Activated naive CD4-positive, alpha-beta T cell (primary cell): ENCODE data around the gene C20orf202.

Experiments used
- DNase-seq, 4 experiments: peaks; one replicate each; lab custom pipeline; 2025; lab: John Stamatoyannopoulos, UW

The C20orf202 gene

DNA sequence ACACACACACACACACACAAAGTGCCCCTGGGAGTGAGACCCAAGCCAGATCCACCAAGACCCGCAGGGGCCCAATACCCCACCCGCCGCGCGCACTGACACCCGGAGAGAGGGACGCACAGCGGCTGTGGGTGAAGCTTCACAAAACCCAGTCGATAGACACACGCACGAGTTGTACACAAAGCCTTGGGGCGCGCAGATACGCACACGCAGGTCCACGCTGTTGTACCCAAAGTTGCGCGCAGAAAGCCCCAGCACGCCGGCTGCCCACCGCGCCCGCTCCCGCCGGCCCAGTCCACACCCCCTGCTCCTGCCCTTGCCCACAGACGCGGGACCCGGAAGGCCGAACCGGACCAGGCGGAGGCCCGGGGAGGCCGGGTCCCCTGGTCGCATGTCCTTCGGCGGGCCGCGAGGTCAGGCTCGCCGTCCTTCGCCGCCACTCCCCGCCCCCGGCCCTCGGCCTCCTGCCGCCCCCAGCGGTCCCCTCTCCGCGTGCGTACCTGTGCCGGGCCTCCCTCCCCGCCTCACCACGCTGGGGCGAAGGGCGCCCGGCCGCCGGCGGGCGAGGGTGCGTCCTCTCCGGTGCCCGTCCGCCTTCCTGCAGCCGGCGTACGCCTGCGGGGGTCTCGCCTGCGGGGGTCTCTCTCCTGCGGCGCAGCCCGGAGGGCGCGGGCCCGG lies 18.5 kb upstream of the C20orf202 start, which contains the start of gene TMEM74B:
TSS of gene TMEM74B (minus strand) at position 344 of the 678 bp plus-strand sequence. CDS start 1,180 bp downstream, outside the sequence.
- no peak for DNase-seq

DNA sequence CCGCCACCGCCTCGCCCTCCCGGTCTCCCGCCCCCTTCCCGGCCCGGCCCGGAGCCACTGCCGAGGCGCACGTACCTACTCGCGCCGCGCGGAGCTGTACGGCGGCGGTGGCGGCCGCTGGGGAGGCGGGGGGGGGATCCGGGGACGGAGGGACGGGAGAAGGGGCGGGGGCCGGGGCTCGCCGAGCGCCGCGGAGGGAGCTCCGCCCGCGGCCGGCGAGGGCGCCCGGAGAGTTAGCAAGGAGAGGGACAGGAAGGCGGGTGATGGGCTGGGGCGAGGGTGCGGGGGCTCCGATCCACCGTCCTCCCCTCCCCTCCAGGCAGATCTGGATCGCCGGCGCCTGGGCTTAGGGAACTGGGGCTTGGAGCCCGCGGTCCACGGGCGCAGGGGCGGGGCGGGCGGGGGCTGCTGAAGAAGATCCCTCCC lies 17.9 kb upstream of the C20orf202 start:
- DNase-seq, result peak in 1 of 4 experiments; percentile 1

DNA sequence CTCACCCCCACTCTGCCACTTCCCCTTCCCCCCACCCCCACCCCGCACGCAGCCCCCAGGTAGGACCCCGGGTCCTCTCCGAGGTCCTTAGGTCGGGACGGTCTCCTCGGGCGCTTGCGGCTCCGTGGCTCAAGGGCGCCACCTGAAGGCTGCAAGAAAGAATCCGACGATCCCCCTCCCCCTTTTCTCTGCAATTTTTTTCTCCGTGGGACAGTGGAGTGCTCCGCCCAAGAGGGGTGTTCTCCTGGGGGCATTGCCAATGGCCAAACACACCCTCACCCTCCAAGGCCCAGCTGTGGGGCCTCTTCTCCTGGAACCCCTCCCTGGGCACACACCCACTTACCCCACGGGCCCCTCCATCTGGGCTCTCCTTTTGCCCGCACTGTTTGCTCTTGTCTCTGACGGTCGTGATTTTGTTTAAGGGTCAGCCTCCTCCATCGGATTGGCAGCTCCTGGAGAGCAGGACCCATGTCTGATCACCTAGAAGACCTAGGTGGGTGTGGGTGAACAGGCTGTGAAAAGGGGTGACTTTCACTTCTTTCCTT lies 17.4 kb upstream of the C20orf202 start:
- DNase-seq, result peak in 2 of 4 experiments; percentile 8 to 17

DNA sequence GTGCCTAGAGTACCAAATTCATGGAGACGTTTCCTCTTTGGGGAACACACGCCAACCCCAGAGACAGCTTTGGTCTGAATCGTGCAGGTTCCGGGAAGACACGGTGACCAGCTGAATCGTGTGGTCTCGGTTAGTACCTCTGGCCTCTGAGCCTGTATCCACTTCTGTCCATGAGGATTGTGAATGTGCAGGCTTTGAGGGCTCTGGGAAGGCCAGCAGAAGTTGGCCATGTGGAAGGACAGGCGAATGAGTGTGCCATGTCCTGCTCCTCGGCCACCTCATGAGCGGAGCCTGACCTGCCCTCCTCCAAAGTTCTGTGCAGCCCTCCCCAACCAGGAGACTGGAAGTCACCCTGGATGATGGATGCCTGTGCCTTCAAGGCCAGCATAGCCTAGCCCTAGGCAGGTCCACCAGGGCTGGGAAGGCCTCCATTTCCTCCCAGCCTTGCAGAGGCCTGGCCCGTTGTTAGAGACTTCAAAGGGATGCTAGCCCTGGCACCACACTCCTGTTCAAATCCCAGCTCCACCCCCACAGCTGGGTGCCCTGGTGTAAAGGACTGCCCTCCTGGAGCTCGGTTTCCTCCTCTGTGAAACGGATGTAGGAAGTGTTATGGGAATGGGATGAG lies 16.8 kb upstream of the C20orf202 start:
- no peak for DNase-seq

DNA sequence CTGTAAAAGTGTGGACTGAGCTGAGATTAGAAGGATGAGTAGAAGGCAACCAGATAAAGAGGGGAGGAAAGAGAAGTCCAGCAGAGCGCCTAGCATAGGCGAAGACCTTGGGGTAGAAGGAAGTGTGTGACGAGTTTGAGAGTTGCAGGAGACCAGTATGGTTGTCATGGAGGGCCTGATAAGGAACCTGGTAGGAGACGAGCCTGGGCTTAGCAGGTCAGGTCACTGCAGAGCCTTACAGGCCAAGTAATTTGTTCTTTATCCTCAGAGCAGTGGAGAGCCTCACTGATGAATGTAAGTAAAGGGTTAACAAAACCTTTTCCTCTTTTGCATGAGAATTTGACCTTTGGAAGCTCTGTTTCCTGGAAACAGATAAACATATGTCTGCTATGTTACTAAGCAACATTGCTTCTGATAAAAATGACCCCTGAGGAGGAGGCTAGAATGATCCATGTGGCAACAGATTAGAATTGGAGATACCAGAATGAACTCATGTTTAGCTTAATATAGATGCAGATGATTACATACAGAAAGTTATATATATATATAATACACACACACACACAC lies 15.6 kb upstream of the C20orf202 start:
- DNase-seq, result no peak

DNA sequence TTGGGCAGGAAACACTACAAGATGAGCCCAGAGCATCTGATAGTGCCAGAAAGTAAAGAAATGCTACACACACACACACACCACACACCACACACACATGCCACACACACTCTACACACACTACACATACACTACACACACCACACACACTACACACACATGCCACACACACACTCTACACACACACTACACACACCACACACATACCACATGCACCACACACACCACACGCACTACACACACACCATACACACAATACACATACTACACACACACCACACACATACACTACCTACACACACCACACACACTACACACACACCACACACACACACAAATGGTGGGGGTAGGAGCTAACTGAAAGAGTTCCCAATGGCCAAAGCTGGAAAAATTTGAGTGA lies 14.9 kb upstream of the C20orf202 start:
- no peak for DNase-seq

DNA sequence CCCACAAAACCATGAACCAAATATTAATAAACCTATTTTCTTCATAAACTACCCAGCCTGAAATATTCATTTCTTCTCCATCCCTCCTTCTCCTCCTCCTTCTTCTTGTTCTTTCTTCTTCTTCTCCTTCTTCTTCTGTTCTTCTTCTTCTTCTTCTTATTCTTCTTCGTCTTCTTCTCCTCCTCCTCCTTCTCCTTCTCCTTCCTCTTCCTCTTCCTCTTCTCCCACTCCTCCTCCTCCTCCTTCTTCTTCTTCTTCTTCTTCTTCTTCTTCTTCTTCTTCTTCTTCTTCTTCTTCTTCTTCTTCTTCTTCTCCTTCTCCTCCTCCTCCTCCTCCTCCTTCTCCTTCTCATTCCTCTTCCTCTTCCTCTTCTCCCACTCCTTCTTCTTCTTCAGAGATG lies 13.4 kb upstream of the C20orf202 start:
- DNase-seq, result no peak

DNA sequence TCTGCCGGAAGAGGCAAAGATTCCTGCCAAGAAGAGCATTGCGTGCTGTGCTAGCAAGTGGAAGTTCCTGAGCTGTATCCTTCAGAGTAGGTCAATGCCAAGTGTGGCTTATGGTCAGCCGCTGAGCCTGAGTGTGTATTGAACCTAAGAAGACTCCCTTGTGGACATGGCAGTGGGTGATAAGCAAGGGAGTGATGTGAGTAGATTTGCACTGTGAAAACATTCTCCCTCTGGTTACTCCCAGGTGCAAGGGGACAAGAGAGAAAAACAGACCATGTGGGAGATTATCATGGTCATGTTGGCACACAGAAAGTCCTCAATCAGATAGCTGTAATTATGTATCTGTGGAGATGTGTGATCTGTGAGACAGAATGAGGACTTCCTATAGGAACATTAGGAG lies 12.4 kb upstream of the C20orf202 start:
- no peak for DNase-seq

DNA sequence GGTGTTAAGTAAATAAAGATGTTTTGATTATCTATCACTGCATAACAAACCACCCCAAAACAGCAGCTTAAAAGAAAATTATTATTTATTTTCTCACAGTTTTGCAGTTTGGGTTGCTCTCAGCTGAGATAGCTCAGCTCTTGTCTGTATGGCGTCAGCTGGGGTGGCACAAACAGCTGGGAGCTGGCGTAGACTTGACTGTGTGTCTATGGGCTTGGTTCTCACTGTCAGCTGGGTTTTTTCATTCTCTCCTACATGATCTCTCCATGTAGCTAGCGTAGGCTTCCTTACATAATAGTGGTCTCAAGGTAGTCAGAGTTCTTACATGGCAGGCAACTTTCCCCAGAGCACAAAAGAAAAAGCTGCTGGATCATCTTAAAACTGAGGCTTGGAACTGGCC lies 12.0 kb upstream of the C20orf202 start:
- DNase-seq, result no peak

DNA sequence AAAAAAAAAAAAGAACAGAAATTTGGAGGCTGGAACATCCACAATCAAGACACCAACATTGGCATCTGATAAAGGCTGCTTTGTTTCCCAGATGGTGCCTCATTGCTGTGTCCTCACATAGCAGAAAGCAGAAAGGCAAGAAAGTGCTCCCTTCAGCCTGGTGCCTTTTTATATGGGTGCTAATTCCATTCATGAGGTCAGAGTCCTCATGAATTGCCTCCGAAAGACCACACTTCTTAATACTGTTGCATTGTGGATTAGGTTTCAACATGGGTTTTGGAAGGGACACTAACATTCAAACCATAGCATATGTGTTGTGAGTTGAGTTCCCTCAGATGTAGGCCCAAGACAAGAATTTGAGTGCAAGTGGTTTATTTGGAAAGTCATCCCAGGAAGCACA lies 8.0 kb upstream of the C20orf202 start:
- DNase-seq, result no peak

DNA sequence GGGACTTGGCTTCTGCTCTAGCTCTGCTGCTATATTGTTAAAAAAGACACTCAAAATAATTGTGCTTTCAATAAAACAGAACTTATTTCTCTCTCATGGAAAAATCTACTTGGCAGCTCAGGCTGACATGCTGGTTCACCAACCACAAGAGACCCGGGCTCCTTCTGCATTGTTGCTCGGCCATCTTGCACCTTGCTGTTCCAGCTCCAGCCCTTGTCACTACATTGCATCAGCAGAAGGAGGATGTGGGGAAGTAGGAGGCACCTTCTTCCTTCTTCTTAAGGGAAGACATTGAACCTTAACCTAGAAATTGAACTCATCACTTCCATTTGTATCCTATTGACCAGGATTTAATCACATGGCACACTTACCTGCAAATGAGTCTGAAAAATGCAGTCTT lies 6.6 kb upstream of the C20orf202 start:
- DNase-seq, result no peak

DNA sequence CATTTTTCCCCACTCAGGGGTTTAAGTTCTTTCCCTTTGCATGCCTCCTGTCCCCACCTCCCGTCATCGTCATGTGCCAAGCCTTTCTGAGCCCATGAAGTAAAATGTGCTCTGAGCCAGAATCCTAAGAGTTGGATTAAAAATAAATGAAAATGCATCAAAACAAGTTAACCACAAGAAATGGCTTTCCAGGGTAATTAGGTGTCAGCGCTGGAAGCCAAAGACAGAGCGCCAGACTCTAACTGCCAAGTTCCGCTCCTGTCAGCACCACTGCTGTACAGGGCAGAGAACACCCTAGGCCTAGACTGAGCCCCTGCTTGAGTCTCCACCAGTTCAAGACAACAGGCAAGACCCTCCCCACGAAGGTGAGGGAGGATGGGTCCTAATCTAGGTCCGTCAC lies 5.5 kb upstream of the C20orf202 start:
- DNase-seq, result no peak

DNA sequence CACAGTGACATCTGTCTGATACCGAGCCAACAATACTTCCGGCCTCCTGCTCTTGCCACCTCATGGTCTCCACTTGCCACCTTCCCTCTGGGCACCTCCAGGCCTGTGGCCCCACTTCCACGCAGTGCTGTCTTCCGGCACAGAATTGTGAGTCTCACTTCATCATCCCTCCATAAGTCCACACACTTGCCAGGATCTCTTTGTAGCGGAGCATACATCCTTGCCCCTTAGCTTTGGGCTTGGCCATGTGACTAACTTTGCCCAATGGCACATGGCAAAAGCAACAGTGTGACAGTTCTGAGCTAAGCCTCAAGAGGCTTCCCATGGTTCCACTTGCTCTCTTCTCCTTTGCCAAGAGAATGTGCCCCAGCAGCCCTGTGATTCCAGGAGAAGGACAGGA lies 4.5 kb upstream of the C20orf202 start:
- no peak for DNase-seq

DNA sequence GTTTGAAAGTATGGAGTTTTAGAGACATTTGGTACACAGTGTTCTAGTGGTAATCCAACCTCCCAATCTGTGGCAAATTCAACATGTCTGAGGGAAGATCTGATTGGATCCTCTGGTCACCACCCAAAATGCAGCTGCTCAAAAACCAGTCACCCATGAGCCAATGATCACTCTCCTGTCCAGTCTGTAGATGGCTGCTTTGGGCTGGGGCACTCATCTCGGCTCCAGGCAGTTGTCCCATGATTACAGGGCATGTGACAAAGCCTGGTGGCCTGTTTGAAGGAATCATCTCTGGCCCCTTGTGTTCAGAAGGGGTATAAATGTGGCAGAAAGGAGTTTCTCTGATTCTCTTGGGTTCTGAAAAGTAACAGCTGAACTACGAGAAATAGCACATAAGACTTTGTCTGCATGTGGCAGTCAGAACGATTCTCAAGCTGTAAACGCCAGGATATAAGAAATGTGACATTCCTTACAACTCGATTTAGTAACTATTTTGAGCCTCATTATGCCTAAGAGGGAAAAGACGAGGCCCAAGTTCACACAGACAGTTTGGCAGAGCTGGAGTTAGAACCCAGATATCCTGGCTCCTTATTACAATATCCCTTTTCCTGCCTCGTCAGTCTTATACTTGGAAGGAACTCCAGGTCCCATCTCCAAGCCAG lies 3.9 kb upstream of the C20orf202 start:
- no peak for DNase-seq

DNA sequence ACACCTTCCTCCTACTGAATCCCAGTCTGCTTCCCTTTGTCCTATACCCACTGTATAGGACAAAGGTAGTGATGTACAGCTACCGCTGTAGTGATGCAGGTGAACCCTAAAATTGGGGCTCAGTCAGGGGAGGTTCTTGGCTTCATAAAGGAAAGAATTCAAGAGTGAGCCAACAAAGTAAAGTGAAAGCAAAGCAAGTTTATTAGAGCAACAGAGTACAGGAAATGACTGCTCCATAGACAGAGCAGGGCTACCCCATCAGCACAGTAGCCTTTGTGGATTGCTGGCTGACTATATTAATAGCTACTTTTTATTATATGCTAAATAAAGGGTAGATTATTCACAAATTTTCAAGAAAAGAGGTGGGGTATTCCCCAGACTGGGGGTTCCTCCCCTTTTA lies 3.3 kb upstream of the C20orf202 start:
- DNase-seq, result no peak

DNA sequence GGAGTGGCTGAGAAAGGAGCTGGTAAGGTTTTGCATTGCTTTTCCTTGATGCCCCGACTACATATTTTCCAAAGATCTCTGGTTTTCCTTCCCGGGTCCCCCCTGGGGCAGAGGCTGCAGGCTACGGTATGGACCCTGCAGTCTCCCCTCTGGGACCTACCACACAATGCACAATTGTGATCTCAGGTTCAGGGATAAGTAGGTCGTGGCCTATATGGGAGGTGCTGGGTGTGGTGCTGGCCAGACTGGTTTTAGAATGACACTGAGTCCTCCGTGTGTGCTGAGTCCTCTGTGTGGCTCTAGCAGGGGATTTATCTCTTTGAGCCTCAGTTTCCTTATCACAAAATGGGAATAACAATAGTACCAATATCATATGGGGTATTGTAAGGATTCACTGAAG lies 376 bp downstream of the C20orf202 start:
- DNase-seq, result no peak

DNA sequence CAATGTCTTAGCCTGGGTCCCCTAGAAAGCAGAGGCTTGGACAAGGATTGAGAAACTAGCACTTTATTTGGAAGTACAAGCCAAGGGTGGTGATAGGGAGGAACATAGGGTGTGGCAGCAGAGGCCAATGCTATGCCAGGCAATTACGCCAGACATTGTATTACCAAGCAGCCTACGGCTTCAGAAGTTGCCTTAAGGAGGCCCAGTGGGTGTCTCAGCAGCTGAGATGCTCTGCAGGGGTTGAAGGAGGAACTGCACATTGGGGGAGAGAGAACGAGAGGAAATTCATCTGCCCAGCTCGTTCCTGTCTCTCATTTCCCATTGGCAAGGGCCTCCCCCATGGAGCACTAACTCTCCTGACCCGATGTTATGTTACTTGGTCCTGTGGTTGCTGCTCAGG lies 859 bp downstream of the C20orf202 start:
- no peak for DNase-seq

DNA sequence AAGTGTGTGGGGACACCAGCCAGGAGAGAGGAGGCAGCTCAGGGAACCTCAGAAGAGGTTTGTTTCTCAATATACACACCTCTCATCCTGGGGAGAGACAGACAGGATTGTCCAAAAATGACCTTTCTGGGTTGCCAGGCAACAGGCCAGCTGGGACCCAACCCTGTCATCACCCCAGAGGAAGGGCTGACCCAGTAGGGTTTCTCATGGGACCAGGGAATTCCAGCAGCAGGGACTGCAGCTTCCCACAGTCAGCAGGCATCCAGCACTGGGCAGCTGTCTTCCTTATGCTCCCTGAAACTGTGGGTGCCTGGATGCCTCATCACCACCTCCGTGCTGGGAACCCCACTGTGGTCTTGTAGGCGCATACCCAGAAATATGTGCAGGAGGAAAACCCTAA lies 1.3 kb downstream of the C20orf202 start:
- no peak for DNase-seq

DNA sequence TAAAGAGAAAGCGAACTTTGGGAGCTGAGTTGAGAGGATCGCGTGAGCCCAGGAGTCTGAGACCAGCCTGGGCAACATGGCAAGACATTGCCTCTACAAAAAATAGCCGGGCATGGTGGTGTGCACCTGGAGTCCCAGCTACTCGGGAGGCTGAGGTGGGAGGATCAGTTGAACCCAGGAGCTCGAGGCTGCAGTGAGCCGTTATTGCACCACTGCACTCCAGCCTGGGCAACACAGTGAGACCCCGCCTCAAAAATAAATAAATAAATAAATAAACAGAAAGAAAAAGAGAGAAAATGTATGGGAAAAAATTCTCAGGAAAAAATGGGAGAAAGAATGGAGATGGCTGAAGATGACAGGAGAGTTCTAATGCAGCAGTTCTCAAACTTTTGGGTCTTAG lies 2.5 kb downstream of the C20orf202 start:
- DNase-seq, result no peak

DNA sequence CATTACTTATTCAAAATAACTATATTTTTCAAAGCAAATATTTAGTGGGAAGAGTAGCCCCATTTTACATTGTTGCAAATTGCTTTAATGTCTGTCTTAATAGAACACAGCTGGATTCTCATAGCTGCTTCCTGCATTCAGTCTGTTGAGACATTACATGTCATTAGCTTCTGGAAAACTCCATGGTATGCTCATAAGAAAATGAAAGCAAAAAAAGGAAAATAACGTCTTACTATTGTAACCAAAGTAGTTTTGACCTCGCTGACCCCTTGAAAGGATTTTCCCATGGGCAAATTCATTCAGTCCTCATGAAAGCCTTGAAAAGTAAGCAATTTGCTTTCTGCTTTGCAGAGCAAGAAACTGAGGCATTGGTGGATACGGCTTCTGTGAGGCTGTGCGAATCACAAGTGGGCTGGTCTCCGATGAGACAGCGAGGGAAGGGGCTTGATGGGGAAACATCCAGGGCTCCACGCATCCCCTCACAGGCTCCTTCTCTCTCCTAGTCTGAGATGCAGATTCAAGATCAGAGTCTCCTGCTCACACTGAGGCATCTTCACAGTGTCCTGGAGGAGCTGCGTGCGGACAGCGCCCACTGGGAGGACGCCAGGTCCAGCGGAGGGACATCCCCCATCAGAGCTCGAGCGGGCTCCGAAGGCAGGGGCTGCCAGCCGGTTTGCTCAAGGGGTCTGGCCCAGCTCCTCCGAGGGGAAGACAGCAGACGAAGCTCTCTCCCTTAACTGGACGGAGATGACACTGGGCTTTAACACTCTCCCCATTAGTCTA lies 3.3 kb downstream of the C20orf202 start:
- DNase-seq, result no peak

DNA sequence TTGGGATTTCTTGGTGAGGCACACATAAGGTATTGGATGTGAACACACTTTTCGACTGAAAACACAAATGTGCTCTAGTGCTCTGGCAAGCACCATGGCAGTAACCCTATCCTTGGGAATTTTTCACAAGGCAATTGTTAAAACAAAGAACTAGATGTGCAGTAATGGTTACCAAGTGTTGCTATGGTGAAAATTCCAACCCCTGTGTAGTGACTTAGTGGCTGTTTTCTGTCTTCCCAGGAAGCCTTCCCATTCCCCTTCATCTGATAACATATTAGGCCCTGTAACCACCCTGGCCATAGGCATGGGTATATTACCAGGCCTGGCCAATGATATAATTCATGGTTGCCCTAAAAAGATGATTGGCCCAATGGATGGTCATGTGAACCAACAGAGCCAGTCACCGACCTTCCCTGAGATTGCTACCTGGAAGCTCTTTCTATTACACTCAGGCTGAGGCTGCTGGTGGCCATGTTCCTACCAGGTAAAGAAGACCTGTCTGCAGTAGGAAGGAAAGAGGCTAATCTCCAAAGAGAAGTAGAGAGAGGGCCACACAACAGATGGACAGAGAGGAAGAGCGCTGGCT lies 4.1 kb downstream of the C20orf202 start:
- no peak for DNase-seq
